Pericardium fibroblast (primary cell): ENCODE results near the gene JMJD6. TPM values are rescaled to one million over a fixed set of nuclear protein-coding genes. Genes with fewer than 3 reads are reported as not detected.

Experiments
- total RNA-seq: library from RNA; depleted of rRNA; stranded (reverse); fragments of >200 nt; gene quantifications from 2 replicates; pipeline ENCODE4 v1.2.3, GENCODE V29; 2015

The JMJD6 gene
- 10.0 and 19.8 TPM in 2 replicates for total RNA-seq

GRCh38 chr17:76726231-76726775, at the start of gene JMJD6:
Gene JMJD6 (minus strand): TSS chr17:76726606. CDS start chr17:76726475, 131 bp downstream.

GRCh38 chr17:76737676-76738467, 11.5 kb upstream of the JMJD6 start, which contains the start of gene MFSD11:
Gene MFSD11 (plus strand): TSS chr17:76738119. CDS start chr17:76738353, 234 bp downstream.

GRCh38 chr17:76737082-76737675, 10.8 kb upstream of the JMJD6 start, which contains the start of gene SRSF2:
Gene SRSF2 (minus strand): TSS chr17:76737331. CDS start chr17:76737160, 171 bp downstream.

GRCh38 chr17:76726776-76727718, 641 bp upstream of the JMJD6 start, which contains the start of gene METTL23:
Gene METTL23 (plus strand): TSS chr17:76726839. CDS start chr17:76729711, 2,872 bp downstream.

GRCh38 chr17:76710863-76711611, 15.4 kb downstream of the JMJD6 start, which contains the start of gene MXRA7:
Gene MXRA7 (minus strand): TSS chr17:76710965. CDS start chr17:76710946, 19 bp downstream.

Other genes with a start within 250 kb of the JMJD6 start
- gene RHBDF2, start 225.2 kb downstream of the JMJD6 start, total RNA-seq: 5.3 and 16.1 TPM in 2 replicates
- gene CYGB, start 188.9 kb downstream of the JMJD6 start, total RNA-seq: 24.0 and 35.2 TPM in 2 replicates
- gene PRCD, start 186.6 kb downstream of the JMJD6 start, total RNA-seq: 0.94 and 1.9 TPM in 2 replicates
- 0.82 and 2.4 TPM in 2 replicates for gene ST6GALNAC2, start 140.7 kb downstream of the JMJD6 start, total RNA-seq
- not detected in 2 replicates for gene ST6GALNAC1, start 82.8 kb downstream of the JMJD6 start, total RNA-seq
- 288 and 320 TPM in 2 replicates for gene MXRA7, start 15.6 kb downstream of the JMJD6 start, total RNA-seq
- gene METTL23, start 233 bp upstream of the JMJD6 start, total RNA-seq: 36.5 and 58.8 TPM in 2 replicates
- gene SRSF2, start 10.7 kb upstream of the JMJD6 start, total RNA-seq: 115 and 156 TPM in 2 replicates
- 19.6 and 28.2 TPM in 2 replicates for gene MFSD11, start 11.5 kb upstream of the JMJD6 start, total RNA-seq
- gene MGAT5B, start 141.8 kb upstream of the JMJD6 start, total RNA-seq: 1.4 and 2.7 TPM in 2 replicates